Mucosa of descending colon (tissue), 3 donors: ENCODE data around the gene PTBP3. TPM values are rescaled to one million over a fixed set of nuclear protein-coding genes. Genes with fewer than 3 reads are reported as not detected.

Source experiments
- ATAC-seq: fragments of 200-7000 bp; cut with Tn5 transposase; one replicate; pipeline ENCODE4 v1.9.1; 2020; ENCODE audit warnings: mild to moderate bottlenecking, moderate library complexity
- DNase-seq, 3 donors: peaks; one replicate each; pipeline ENCODE4 v3.0.0-alpha.2; 2020
- H3K36me3 ChIP-seq: fragments of 200-600 bp; one replicate; pipeline ENCODE4 v1.8.0; 2021; ENCODE audit warnings: low read depth, mild to moderate bottlenecking
- H3K4me1 ChIP-seq: fragments of 200-600 bp; one replicate; pipeline ENCODE4 v1.8.0; 2021; ENCODE audit warnings: low read depth, mild to moderate bottlenecking
- H3K4me3 ChIP-seq: fragments of 200-600 bp; one replicate; pipeline ENCODE4 v1.8.0; 2021; ENCODE audit warnings: mild to moderate bottlenecking
- H3K9me3 ChIP-seq: fragments of 200-600 bp; one replicate; pipeline ENCODE4 v1.8.0; 2021; ENCODE audit warnings: mild to moderate bottlenecking
- CTCF ChIP-seq: fragments of 200-600 bp; IDR thresholded peaks from one replicate; pipeline ENCODE4 v1.8.0; 2022; ENCODE audit warnings: antibody characterized with exemption, mild to moderate bottlenecking
- intact Hi-C, 2 donors: fragments of 100-400 bp; cut with DNase I in 1 of 2; cut with micrococcal nuclease in 1 of 2; formaldehyde crosslinking; loops; one replicate each; pipeline versions ENCODE4 v1.11.0 to v1.11.1; 2022; cut with DNase I, micrococcal nuclease
- total RNA-seq, 3 donors: library from RNA; stranded (reverse); fragmentation: NEBNext Ultra II Directional in 2 of 3; extraction: Animal tissue kit (Norgen Biotek cat#: 25700) in 2 of 3; gene quantifications; one replicate each; pipeline versions ENCODE4 v1.2.1 to v1.2.4, GENCODE V29; 2021 to 2023
- donor health status: DM: no; HTN: no; CAD: no; lungs with moderate emphysema.
- donor health status: DM: no; HTN: no; CAD: no.
- donor health status: DM: no; HTN: yes; CAD: no.

The PTBP3 gene
- total RNA-seq, 3 donors from 2014 or later: 69.3 to 132 (median 125) TPM

GRCh38 chr9:112169368-112169767 is 164.1 kb downstream of the PTBP3 start:
- peak; percentile 59 to 77 (median 68) for DNase-seq
- H3K9me3 ChIP-seq: no peaks in the 10 kb centered on the region
- TF ChIP-seq CTCF: no peak
- H3K4me1 ChIP-seq: peaks cover 26% of the 10 kb centered on the region
- H3K36me3 ChIP-seq: no peaks in the 10 kb centered on the region
- no peak overlapping the region for H3K4me3 ChIP-seq
- ATAC-seq: peak; percentile 76
- intact Hi-C loops: no loop called here

GRCh38 chr9:112168197-112168596 is 165.2 kb downstream of the PTBP3 start:
- no peaks in the 10 kb centered on the region for H3K36me3 ChIP-seq
- intact Hi-C loops: no loop called here
- DNase-seq (peak in 1 of 3 donors; percentile 63), ATAC-seq (peak; percentile 70)
- no peak overlapping the region for H3K4me3 ChIP-seq
- TF ChIP-seq CTCF: no peak
- peaks cover 15% of the 10 kb centered on the region for H3K4me1 ChIP-seq
- no peaks in the 10 kb centered on the region for H3K9me3 ChIP-seq

Other genes with a start within 250 kb of the PTBP3 start
- gene SUSD1, start 158.3 kb downstream of the PTBP3 start, total RNA-seq: 10 to 100 TPM; 18.8 to 43.8 (median 19.5) TPM
- gene HSDL2, start 46.5 kb upstream of the PTBP3 start, total RNA-seq: 10 to 100 TPM; 35.7 to 40.8 (median 38.1) TPM
- gene KIAA1958, start 153.2 kb upstream of the PTBP3 start, total RNA-seq: 10 to 100 TPM in 1 of 3 donors, 1 to 10 TPM in 2; 7.4 to 12.7 (median 9.3) TPM